Kidney tubule cell (primary cell): ENCODE data around the gene TEX44.

Experiments
- DNase-seq: peaks from one replicate; pipeline ENCODE4 v3.0.0-alpha.2; 2018; ENCODE audit warnings: low spot score

Gene TEX44

DNA sequence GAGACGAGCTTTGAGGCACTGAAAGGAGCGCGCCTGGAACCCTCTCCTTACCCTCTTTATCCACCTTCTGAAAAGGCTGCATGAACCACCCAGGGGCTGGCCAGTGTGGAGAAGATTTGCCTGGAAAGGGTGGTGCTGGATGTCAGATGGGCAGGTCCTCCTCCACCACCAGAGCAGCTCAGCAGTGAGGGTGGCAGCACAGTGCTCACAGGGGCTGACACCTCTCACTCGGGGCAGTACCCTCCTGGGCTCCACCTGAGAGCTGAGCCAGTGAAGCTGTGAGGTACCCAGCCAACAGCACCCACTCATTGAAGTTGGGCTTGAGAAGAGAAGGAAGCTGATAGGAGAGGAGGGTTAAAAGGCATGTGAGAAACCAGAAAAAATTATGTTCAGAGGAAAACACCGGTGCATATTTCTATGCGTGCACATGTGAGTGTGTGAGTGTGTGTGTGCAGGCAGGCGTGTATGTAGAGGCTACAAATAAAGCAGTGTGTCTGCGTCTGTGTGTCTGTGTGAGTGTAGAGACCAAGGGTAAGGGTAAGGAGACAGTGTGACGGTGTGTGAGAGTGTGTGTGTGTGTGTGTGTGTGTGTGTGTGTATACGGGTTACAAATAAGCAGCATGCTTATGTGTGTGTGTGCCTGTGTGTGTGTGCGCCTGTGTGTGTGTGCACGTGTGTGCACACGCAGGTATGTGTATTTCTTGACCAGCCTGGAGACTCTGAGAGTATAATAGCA lies 40.7 kb downstream of the TEX44 start:
- DNase-seq: no peak

DNA sequence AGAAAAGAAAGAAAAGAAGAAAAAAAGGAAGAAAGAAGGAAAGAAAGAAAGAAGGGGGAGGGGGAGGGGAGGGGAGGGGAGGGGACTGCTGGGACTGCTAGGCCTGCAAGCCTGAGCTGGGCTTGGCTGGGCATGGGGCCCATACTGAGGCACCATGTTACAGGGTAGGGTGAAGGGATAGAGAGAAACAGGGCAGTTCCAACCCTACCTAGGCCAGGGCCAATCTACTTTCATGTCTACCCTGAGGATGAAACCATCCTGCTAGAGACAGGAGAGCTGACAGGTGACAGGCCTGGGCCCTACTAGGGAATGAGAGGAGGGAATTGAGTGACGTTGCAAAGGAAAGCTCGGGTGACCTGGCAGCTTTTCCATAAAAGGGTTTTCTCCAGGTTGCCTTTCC lies 41.7 kb downstream of the TEX44 start:
- no peak for DNase-seq

DNA sequence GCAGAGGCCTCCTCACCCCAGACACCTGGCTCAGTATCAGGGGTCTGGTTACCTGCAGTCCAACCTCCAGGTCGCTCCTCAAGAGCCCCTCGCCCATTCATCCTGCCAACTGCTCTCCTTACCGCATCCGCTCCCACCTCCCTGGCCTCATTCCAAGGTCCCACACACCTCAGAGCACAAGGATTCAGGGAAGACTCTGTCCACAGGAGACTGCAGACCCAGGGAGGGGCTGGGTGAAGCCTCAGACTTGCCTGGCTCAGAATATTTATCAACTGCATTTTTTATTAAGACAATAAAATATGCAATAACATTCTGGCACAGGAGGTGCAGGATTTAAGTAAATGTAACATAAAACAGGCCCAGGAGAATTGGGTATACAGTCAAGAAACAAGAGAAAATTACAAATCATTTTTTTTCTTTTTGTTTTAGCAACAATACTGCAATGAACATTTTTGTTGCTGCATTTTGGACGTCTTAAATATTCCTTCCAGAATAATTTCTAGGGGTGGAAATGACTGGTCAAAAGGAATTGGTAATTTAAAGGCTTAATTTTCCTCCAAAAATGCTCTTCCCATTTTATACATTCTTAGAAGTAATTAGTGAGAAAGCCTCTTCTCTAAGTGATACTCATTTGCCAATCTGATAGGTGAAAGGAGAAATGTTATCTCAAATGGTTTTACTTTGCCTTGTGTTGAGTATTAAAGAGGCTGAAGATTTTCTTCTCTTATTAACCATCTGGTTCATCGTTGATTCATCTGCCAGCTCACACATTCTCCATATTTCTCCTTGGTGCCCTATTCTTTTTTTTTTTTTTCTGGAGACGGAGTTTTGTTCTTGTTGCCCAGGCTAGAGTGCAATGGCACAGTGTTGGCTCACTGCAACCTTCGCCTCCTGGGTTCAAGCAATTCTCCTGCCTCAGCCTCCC lies 42.5 kb downstream of the TEX44 start:
- no peak for DNase-seq

DNA sequence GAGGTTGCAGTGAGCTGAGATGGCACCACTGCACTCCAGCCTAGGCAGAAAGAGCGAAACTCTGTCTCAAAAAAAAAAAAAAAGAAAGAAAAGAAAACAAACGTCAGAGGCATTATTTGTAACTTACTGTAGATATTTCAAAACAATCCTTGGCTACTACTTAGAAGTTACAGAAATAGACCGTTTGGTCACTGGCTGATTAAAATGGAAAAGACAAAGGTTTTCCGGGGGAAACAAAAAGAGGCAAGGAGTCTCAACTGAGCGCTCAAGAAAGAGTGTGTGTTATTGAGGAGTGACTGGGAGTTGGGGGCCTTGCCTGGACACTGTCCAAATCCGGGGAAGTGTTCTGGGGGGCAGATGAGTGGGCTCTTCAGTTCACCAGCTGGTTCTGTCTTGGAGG lies 47.6 kb downstream of the TEX44 start:
- no peak for DNase-seq

DNA sequence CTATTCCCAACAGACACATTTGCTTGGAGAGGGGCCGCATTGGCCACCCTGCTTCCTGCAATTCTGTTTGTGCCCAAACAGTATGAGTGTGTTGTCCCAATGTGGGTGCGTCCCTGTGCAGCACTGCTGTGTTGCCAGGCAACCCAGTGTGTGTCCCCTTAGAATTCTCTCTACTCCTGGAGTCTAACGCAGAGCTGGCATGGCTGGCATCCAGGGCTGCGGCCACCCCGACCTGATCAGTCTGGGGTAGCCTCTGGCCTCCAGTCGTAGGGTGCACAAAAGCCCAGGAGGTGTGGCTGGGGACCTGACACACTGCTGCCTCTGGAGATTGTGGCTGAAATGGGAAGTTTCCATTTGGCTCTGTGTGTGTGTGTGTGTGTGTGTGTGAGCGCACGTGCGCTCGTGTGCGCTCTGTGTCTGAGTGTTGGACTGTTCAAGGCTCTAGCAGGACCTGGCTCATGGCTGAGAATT lies 48.0 kb downstream of the TEX44 start:
- peak; percentile 38 for DNase-seq

DNA sequence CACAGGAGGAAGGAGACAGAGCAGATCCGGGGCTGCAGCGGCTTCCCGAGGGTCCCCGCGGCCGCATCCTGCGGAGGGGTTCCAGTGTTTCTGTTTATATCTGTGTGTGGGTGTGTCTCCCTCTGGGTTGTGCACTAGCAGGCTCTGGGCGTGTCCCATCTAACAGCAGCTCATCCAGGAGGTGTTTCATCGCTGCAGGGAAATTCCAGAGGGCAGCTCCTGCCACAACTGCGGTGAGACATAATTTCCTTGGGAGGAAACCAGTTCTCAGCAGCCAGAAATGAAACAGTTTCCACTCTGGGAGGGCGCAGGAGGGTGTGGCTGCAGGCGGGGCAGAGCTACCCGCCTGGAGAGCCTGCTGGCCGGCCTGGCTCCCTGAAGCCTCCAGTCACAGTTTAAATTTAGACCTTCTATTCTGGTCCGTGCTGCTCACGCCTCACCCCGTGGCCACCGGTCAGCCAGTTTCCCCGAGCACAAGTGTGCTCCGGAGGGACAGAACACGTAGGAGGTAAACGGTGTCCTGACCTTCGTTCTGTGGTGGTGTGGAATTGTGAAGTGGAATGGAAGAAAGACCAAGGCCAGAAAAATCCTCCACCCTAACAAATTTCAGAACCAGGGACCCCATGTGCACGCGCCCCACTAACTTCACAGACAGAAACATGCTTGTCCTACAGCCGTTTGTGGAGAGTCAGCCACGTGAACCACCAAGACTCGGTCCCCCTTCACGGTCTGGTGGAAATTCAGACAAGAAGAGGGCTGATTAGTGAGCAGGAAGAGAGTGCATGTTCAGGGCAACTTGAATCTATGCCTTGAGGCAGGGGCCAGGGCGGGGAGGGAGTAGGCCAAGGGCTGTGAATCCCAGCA lies 50.2 kb downstream of the TEX44 start:
- DNase-seq: peak; percentile 99

DNA sequence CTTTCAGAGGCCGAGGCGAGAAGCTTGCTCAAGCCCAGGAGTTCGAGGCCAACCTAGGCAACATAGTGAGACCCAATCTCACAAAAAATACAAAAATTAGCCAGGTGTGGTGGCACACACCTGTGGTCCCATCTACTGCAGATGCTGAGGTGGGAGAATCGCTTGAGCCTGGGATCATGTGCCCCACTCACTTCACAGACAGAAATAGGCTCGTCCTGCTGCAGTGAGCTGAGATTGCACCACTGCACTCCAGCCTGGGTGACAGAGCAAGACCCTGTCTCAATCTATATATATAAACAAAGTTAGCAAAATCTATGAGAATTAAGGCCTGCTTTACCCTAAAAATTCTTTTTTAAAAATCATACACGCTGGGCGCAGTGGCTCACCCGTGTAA lies 50.8 kb downstream of the TEX44 start:
- no peak for DNase-seq
